Ovary (tissue), 9 donors: ENCODE data around the gene KCNJ9. TPM values are rescaled to one million over a fixed set of nuclear protein-coding genes. Genes with fewer than 3 reads are reported as not detected.

Experiments
- DNase-seq, 5 donors: peaks; one replicate each; pipeline ENCODE4 v3.0.0-alpha.2; 2019 to 2020
- H3K27ac ChIP-seq, 2 donors: fragments of 200-600 bp; one replicate each; pipeline versions ENCODE4 v1.5.1 to v1.8.0; 2019 to 2022
- H3K27me3 ChIP-seq: fragments of 200-600 bp; one replicate; pipeline ENCODE4 v1.8.0; 2022
- H3K36me3 ChIP-seq: fragments of 200-600 bp; sonication (generic); one replicate; pipeline ENCODE4 v1.5.1; 2019
- H3K4me1 ChIP-seq: one replicate; pipeline ENCODE4 v1.8.1; 2013; ENCODE audit warnings: mild to moderate bottlenecking, moderate library complexity; ENCODE audit not compliant: insufficient read depth
- H3K4me3 ChIP-seq: fragments of 200-600 bp; sonication (generic); one replicate; pipeline ENCODE4 v1.5.1; 2017
- H3K9me3 ChIP-seq, 2 donors: fragments of 200-600 bp in 1 of 2; sonication (generic) in 1 of 2; one replicate each; pipeline versions ENCODE4 v1.5.1 to v1.8.1; 2013 to 2019; ENCODE audit warnings: mild to moderate bottlenecking in 1 of 2, moderate library complexity in 1 of 2
- EP300 ChIP-seq: sonication (generic); formaldehyde crosslinking; IDR thresholded peaks from one replicate; pipeline ENCODE4 v1.6.1; 2017; ENCODE audit warnings: antibody characterized with exemption
- POLR2A ChIP-seq: fragments of 450-650 bp; IDR thresholded peaks from one replicate; pipeline ENCODE4 v1.6.1; 2017; ENCODE audit warnings: antibody characterized with exemption, mild to moderate bottlenecking, moderate library complexity
- WGBS, 3 donors: extraction: QIAGEN DNeasy Blood & Tissue Kit in 1 of 3; methylation state at CpG; one replicate each; pipeline versions ENCODE4 v1.1.5 to v1.1.7; 2013 to 2017; 5-methylcytosine and 5-hydroxymethylcytosine counted together
- intact Hi-C, 4 donors: fragments of 100-400 bp; cut with DNase I; formaldehyde crosslinking; loops; one replicate each; pipeline versions ENCODE4 v1.11.0 to v1.15.1; 2022 to 2023
- polyA plus RNA-seq, 2 donors: library from polyadenylated mRNA; stranded (reverse); fragments of 200-250 nt in 1 of 2; fragments of 350-450 nt in 1 of 2; fragmentation: Illumina TruSeq in 1 of 2; extraction: RNeasy Lipid Tissue Mini Kit (QIAGEN cat#74804) in 1 of 2; gene quantifications; one replicate each; pipeline ENCODE4 v1.2.3, GENCODE V29; 2013 to 2014
- total RNA-seq, 7 donors: library from RNA; depleted of rRNA in 2 of 7; stranded (reverse); fragments of >200 nt in 2 of 7; fragmentation: NEBNext Ultra II Directional in 3 of 7; extraction: Animal tissue kit (Norgen Biotek cat#: 25700) in 3 of 7; gene quantifications; one replicate each; pipeline versions ENCODE4 v1.1.0 to v1.2.4, GENCODE V29; 2016 to 2023
- TF ChIP-seq, protein P1 (sequence below), 3 donors: fragments of 450-650 bp in 2 of 3; fragments of 200-600 bp in 1 of 3; IDR thresholded peaks; one replicate each; pipeline versions ENCODE4 v1.5.1 to v1.8.0; 2016 to 2022; ENCODE audit warnings: antibody characterized with exemption in 3 of 3, mild to moderate bottlenecking in 1 of 3
- donor health status: DM: no; HTN: no; CAD: no; lungs with moderate emphysema.
- donor health status: DM: no; HTN: no; CAD: no.
- donor health status: Bipolar disorder and iron deficiency.
- donor health status: DM: yes; HTN: yes; CAD: no.
- donor health status: DM: no; HTN: no; CAD: no.
- donor health status: DM: yes; HTN: yes; CAD: no.

Gene KCNJ9
- total and polyA plus RNA-seq, 9 donors = 0.01 TPM; not detected in 8

DNA sequence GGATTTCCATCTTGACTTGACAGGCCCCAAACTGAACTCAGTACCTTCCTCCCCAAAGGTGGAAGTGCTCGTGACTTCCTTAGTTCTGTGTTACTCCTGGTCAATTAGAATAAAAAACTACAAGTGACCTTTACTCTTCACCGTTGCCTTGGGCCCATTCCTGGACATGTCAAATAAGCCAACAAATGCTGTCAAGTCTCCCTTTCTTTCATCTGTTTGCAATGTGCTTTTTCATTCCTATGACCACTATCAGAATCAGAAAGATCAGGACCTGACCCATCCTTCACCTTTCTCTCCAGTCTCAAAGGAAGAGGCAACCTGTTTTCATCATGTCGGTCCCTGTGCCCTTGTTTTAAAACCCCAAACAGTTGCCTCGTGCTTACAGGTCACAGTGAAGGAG lies 6.5 kb upstream of the KCNJ9 start:
- no peaks in the 10 kb centered on the region for H3K9me3 ChIP-seq
- no peak for TF ChIP-seq EP300
- no peak for TF ChIP-seq POLR2A
- TF ChIP-seq, protein P1, sequence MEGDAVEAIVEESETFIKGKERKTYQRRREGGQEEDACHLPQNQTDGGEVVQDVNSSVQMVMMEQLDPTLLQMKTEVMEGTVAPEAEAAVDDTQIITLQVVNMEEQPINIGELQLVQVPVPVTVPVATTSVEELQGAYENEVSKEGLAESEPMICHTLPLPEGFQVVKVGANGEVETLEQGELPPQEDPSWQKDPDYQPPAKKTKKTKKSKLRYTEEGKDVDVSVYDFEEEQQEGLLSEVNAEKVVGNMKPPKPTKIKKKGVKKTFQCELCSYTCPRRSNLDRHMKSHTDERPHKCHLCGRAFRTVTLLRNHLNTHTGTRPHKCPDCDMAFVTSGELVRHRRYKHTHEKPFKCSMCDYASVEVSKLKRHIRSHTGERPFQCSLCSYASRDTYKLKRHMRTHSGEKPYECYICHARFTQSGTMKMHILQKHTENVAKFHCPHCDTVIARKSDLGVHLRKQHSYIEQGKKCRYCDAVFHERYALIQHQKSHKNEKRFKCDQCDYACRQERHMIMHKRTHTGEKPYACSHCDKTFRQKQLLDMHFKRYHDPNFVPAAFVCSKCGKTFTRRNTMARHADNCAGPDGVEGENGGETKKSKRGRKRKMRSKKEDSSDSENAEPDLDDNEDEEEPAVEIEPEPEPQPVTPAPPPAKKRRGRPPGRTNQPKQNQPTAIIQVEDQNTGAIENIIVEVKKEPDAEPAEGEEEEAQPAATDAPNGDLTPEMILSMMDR (IDR thresholded peaks at IDR 0.05) = no peak
- intact Hi-C loops = no loop called here
- H3K27ac ChIP-seq = no peak overlapping the region
- 59 to 67% (median 64%) methylated on average over 4 of the region's 4 CpGs for WGBS, 3 donors
- no peak overlapping the region for H3K4me3 ChIP-seq
- H3K27me3 ChIP-seq = no peaks in the 10 kb centered on the region
- no peaks in the 10 kb centered on the region for H3K36me3 ChIP-seq
- no peak for DNase-seq
- H3K4me1 ChIP-seq = peaks cover under 1% of the 10 kb centered on the region

DNA sequence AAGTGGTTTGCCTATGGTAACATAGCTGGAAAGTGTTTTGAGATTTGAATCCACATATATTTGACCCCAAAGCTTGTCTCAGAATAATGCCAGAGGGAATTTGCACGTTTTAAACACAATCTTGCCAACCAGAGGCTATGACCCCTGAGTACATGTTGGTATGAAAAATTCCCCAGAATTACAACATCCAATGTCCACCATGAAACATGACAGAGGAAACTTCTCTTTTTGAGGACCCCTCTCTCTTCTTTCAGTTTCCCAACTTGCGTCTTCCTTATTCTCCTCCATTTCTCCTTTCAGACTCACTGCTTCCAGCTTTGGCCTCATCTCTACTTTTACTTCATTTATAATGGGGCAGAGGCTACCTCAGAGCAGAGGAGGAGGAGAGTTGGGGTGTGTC lies 5.5 kb upstream of the KCNJ9 start:
- no peak for DNase-seq
- no peaks in the 10 kb centered on the region for H3K4me1 ChIP-seq
- H3K27me3 ChIP-seq = no peaks in the 10 kb centered on the region
- H3K9me3 ChIP-seq = no peaks in the 10 kb centered on the region
- no peak overlapping the region for H3K4me3 ChIP-seq
- intact Hi-C loops = no loop called here
- H3K27ac ChIP-seq = no peak overlapping the region
- WGBS, 3 donors = 49 to 56% (median 54%) methylated on average over 2 of the region's 2 CpGs
- no peak for TF ChIP-seq EP300
- TF ChIP-seq, protein P1 (IDR thresholded peaks at IDR 0.05) = no peak
- TF ChIP-seq POLR2A = no peak
- H3K36me3 ChIP-seq = no peaks in the 10 kb centered on the region

DNA sequence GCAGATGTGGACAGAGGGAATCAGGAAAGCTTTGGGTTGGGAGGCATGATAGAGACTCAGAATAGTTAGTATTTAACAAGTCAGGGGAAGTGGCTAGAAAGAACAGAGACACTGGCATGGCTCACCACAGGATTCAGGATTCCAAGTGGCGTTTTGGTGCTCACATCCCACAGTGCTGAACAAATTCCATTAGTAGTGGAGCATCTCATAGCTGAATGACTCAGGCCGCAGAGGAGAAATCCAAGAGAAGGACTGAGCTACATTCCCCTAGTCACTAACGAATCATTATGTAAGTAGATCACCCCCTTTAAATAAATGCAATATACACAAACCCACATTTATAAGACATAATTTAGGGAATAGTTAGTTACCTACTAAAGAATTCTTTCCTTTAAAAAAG lies 5.0 kb upstream of the KCNJ9 start:
- no peaks in the 10 kb centered on the region for H3K9me3 ChIP-seq
- TF ChIP-seq, protein P1 (IDR thresholded peaks at IDR 0.05) = no peak
- TF ChIP-seq POLR2A = no peak
- TF ChIP-seq EP300 = no peak
- intact Hi-C loops = no loop called here

DNA sequence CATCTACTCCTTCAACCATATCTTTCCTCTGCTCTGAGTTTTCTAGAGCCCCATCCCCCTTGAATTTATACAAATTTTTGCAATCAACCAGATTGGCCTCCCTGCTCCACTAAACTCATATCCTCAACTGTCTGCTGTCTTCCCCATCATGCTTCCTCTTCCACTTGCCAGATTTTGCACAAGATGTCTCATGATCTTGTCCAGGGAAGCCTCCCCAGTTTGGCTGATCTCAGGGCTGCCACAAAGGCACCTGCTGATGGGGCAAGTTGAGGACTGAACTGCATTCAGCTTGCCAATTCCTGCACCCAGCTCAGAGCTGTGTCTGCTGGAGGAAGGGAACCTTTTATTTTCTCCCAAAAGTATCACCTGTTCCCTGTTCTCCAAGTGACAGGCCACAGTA lies 3.9 kb upstream of the KCNJ9 start:
- Histone ChIP-seq H3K36me3 (no peaks in the 10 kb centered on the region), H3K4me1 (no peaks in the 10 kb centered on the region), H3K9me3 (no peaks in the 10 kb centered on the region), H3K27ac (no peak overlapping the region), H3K4me3 (no peak overlapping the region), H3K27me3 (no peaks in the 10 kb centered on the region)
- intact Hi-C loops = no loop called here
- DNase-seq = no peak
- TF ChIP-seq POLR2A (no peak), EP300 (no peak)

More for the DNA sequence above, 5.0 kb upstream of the KCNJ9 start:
- WGBS, 3 donors = 68 to 88% (median 81%) methylated on average over 3 of the region's 3 CpGs
- Histone ChIP-seq H3K4me1 (no peaks in the 10 kb centered on the region), H3K4me3 (no peak overlapping the region), H3K27ac (no peak overlapping the region), H3K36me3 (no peaks in the 10 kb centered on the region), H3K27me3 (no peaks in the 10 kb centered on the region)
- no peak for DNase-seq

DNA sequence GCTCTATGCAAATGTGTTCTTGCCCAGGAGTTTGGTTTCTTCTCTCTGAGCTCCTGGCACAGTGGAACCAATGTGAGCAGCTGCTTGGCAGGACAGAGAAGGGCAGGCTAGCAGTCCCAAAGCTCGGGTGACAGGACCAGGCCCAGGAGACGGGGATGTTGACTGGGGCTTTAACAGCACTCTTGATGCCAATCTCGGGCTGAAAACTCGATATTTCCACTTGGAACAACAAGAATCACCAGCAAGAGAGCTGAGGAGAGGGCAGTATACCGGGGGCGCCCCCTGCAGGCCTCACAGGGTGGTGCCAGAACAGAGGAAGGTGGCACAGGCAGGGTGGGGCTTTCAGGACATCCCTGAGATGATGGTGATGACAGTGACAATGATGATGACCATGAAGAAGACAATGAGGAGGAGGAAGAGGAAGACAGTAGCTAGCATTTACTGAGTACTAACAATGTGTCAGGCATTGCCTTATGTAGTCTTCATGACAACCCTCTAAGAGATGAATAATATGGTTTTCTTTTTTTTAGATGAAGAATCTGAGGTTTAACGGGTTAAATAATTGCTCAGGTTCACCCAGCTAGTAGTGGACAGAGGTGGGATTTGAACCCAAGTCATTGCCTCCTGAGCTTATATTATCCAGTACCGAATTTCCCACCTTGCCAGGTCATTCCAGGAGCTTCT lies 2.7 kb upstream of the KCNJ9 start:
- intact Hi-C loops = no loop called here
- DNase-seq = no peak
- Histone ChIP-seq H3K36me3 (no peaks in the 10 kb centered on the region), H3K27ac (no peak overlapping the region), H3K27me3 (no peaks in the 10 kb centered on the region), H3K9me3 (no peaks in the 10 kb centered on the region), H3K4me3 (no peak overlapping the region), H3K4me1 (peaks cover 2% of the 10 kb centered on the region)
- 19 to 25% (median 22%) methylated on average over 8 of the region's 8 CpGs for WGBS, 3 donors
- no peak for TF ChIP-seq POLR2A
- TF ChIP-seq, protein P1 (IDR thresholded peaks at IDR 0.05) = no peak
- no peak for TF ChIP-seq EP300
